HG02840 (cell line): ENCODE measurements around the gene MRPL21.

Experiments used
- ATAC-seq: cut with Tn5 transposase; IDR thresholded peaks from one replicate; pipeline ENCODE4 v1.9.1; 2021; ENCODE audit warnings: mild to moderate bottlenecking, moderate library complexity, moderate number of reproducible peaks; ENCODE audit not compliant: unreplicated experiment, low FRiP score

MRPL21 gene

GRCh38 chr11:68844376-68844775 is 59.3 kb downstream of the MRPL21 start:
- ATAC-seq: no peak

- ATAC-seq: no peak
These were observed 59.8 kb downstream of the MRPL21 start for GRCh38 chr11:68843703-68844312.

- no peak for ATAC-seq
These were observed 60.5 kb downstream of the MRPL21 start for GRCh38 chr11:68843052-68843561.

GRCh38 chr11:68842427-68843051 is 61.1 kb downstream of the MRPL21 start:
- ATAC-seq: no peak

- ATAC-seq: no peak
These were observed 61.8 kb downstream of the MRPL21 start, which contains the start of gene CPT1A for GRCh38 chr11:68841718-68842426. TSS of gene CPT1A (minus strand) at chr11:68841916. CDS start at chr11:68815474, 26,442 bp downstream.
